Thoracic aorta (tissue), 2 donors: ENCODE measurements around the gene CFAP126. TPM values are rescaled to one million over a fixed set of nuclear protein-coding genes. Genes with fewer than 3 reads are reported as not detected.
"Not testable (repeated sequence)": the region's sequence is repeated elsewhere in the genome, so short reads cannot be mapped to it uniquely, and the experiment has no call there.

Experiments
- ATAC-seq: fragments of 150-250 bp; one replicate; pipeline ENCODE4 v1.8.0; 2017; ENCODE audit warnings: low read depth; ENCODE audit not compliant: insufficient number of reproducible peaks, low FRiP score
- DNase-seq: peaks from one replicate; pipeline ENCODE4 v3.0.0-alpha.2; 2020; ENCODE audit warnings: low spot score
- H3K27ac ChIP-seq, 2 donors: fragments of 200-600 bp; sonication (generic); 1 replicate in 1 of 2; 2 replicates in 1 of 2; pipeline ENCODE4 v1.5.1; 2016; ENCODE audit warnings: mild to moderate bottlenecking in 2 of 2, moderate library complexity in 2 of 2
- H3K27me3 ChIP-seq: fragments of 200-600 bp; sonication (generic); replicated peaks from 2 replicates; pipeline ENCODE4 v1.6.0; 2016; ENCODE audit warnings: mild to moderate bottlenecking; ENCODE audit not compliant: insufficient read depth
- H3K36me3 ChIP-seq: fragments of 200-600 bp; sonication (generic); one replicate; pipeline ENCODE4 v1.5.1; 2016
- H3K4me1 ChIP-seq, 2 donors: fragments of 200-600 bp; sonication (generic); 1 replicate in 1 of 2; 2 replicates in 1 of 2; pipeline versions ENCODE4 v1.5.1 to v1.6.0; 2016; ENCODE audit warnings: low read depth in 2 of 2, mild to moderate bottlenecking in 1 of 2; ENCODE audit not compliant: control insufficient read depth in 1 of 2
- H3K4me3 ChIP-seq: fragments of 200-600 bp; sonication (generic); 2 replicates; pipeline ENCODE4 v1.5.1; 2016; ENCODE audit warnings: mild to moderate bottlenecking
- H3K9me3 ChIP-seq: fragments of 200-600 bp; sonication (generic); 2 replicates; pipeline ENCODE4 v1.5.1; 2016
- total RNA-seq, 2 donors: library from RNA; depleted of rRNA; stranded (reverse); fragments of >200 nt; gene quantifications; one replicate each; pipeline versions ENCODE4 v1.1.0 to v1.2.3, GENCODE V29; 2016
- TF ChIP-seq, protein P1 (sequence below): fragments of 200-600 bp; sonication (generic); IDR thresholded peaks from one replicate; pipeline ENCODE4 v1.5.1; 2019; ENCODE audit warnings: antibody characterized with exemption

CFAP126 gene
- total RNA-seq, 2 donors from 2014 or later, result not detected

GRCh38 chr1:161404051-161404597 lies 36.4 kb upstream of the CFAP126 start:
- no peaks in the 10 kb centered on the region for H3K36me3 ChIP-seq
- H3K27me3 ChIP-seq, result no peaks in the 10 kb centered on the region
- TF ChIP-seq, protein P1, sequence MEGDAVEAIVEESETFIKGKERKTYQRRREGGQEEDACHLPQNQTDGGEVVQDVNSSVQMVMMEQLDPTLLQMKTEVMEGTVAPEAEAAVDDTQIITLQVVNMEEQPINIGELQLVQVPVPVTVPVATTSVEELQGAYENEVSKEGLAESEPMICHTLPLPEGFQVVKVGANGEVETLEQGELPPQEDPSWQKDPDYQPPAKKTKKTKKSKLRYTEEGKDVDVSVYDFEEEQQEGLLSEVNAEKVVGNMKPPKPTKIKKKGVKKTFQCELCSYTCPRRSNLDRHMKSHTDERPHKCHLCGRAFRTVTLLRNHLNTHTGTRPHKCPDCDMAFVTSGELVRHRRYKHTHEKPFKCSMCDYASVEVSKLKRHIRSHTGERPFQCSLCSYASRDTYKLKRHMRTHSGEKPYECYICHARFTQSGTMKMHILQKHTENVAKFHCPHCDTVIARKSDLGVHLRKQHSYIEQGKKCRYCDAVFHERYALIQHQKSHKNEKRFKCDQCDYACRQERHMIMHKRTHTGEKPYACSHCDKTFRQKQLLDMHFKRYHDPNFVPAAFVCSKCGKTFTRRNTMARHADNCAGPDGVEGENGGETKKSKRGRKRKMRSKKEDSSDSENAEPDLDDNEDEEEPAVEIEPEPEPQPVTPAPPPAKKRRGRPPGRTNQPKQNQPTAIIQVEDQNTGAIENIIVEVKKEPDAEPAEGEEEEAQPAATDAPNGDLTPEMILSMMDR, result no peak
- DNase-seq, result no peak
- H3K9me3 ChIP-seq, result no peaks in the 10 kb centered on the region
- no peak for ATAC-seq
- peaks cover 0 to 4% of the 10 kb centered on the region in 2 donors for H3K4me1 ChIP-seq
- H3K27ac ChIP-seq, result no peak overlapping the region
- no peak overlapping the region for H3K4me3 ChIP-seq

GRCh38 chr1:161402446-161402845 lies 34.8 kb upstream of the CFAP126 start:
- Histone ChIP-seq H3K9me3 (no peaks in the 10 kb centered on the region), H3K36me3 (no peaks in the 10 kb centered on the region), H3K4me1 (peaks cover 3 to 9% of the 10 kb centered on the region in 2 donors), H3K27ac (no peak overlapping the region), H3K27me3 (no peaks in the 10 kb centered on the region), H3K4me3 (no peak overlapping the region)
- TF ChIP-seq, protein P1, result no peak
- ATAC-seq, result no peak
- no peak for DNase-seq

GRCh38 chr1:161399257-161399998 lies 31.8 kb upstream of the CFAP126 start:
- Histone ChIP-seq H3K27ac (peak overlapping the region; percentile 100), H3K27me3 (no peaks in the 10 kb centered on the region), H3K4me1 (peaks cover 3 to 9% of the 10 kb centered on the region in 2 donors), H3K9me3 (no peaks in the 10 kb centered on the region), H3K36me3 (no peaks in the 10 kb centered on the region), H3K4me3 (peak overlapping the region; percentile 100)
- TF ChIP-seq, protein P1, result peak; percentile 33
- ATAC-seq, result peak; percentile 94
- DNase-seq, result peak; percentile 78

GRCh38 chr1:161398900-161399256 lies 31.2 kb upstream of the CFAP126 start:
- Histone ChIP-seq H3K27ac (peak overlapping the region; percentile 100), H3K4me3 (peak overlapping the region; percentile 100), H3K36me3 (no peaks in the 10 kb centered on the region), H3K27me3 (no peaks in the 10 kb centered on the region), H3K4me1 (peaks cover 3 to 9% of the 10 kb centered on the region in 2 donors), H3K9me3 (no peaks in the 10 kb centered on the region)
- TF ChIP-seq, protein P1, result no peak
- no peak for DNase-seq
- ATAC-seq, result peak; percentile 17

GRCh38 chr1:161397038-161397437 lies 29.4 kb upstream of the CFAP126 start:
- not testable (repeated sequence) for H3K4me3 ChIP-seq, H3K27ac ChIP-seq, H3K4me1 ChIP-seq, DNase-seq, H3K9me3 ChIP-seq, ATAC-seq, H3K27me3 ChIP-seq, H3K36me3 ChIP-seq
